CD4-positive, alpha-beta memory T cell (primary cell): ENCODE data around the gene ASB15. TPM values are rescaled to one million over a fixed set of nuclear protein-coding genes. Genes with fewer than 3 reads are reported as not detected.

Experiments used
- CTCF ChIA-PET: fragments of 350-600 bp; sonication (Branson Sonifier 250); formaldehyde crosslinking; loops from one replicate; lab custom pipeline; 2021; ENCODE audit warnings: inconsistent platforms; ENCODE audit not compliant: partially characterized antibody; lab: Charles Lee
- POLR2A ChIA-PET: fragments of 350-600 bp; sonication (Branson Sonifier 250); formaldehyde crosslinking; loops from one replicate; lab custom pipeline; 2021; ENCODE audit not compliant: partially characterized antibody; lab: Charles Lee
- DNase-seq, 5 donors: peaks; one replicate each; pipeline versions ENCODE4 v3.0.0 to v3.0.0-alpha.2; 2020 to 2022; ENCODE audit warnings: mixed read lengths in 1 of 5
- H3K27ac ChIP-seq: one replicate; pipeline ENCODE4 v1.7.0; 2013; ENCODE audit warnings: low read depth, low read length
- H3K27me3 ChIP-seq: 2 replicates; pipeline ENCODE4 v1.7.0; 2013; ENCODE audit warnings: mild to moderate bottlenecking, low read length, moderate library complexity; ENCODE audit not compliant: insufficient read depth
- H3K36me3 ChIP-seq: 2 replicates; pipeline ENCODE4 v1.7.0; 2013; ENCODE audit warnings: mild to moderate bottlenecking, low read length, moderate library complexity; ENCODE audit not compliant: insufficient read depth
- H3K4me1 ChIP-seq: 2 replicates; pipeline ENCODE4 v1.7.0; 2013; ENCODE audit warnings: mild to moderate bottlenecking, low read length, moderate library complexity; ENCODE audit not compliant: insufficient read depth
- H3K4me3 ChIP-seq, 2 donors: one replicate each; pipeline ENCODE4 v1.7.0; 2013; ENCODE audit warnings: low read length in 2 of 2, mild to moderate bottlenecking in 1 of 2
- H3K9me3 ChIP-seq, 2 donors: one replicate each; pipeline ENCODE4 v1.7.0; 2013; ENCODE audit warnings: low read length in 2 of 2, control low read depth in 1 of 2; ENCODE audit not compliant: control insufficient read depth in 1 of 2
- H3K27ac Mint-ChIP-seq, 7 donors: one replicate each; pipeline ENCODE4 v1.8.0; 2020 to 2021; ENCODE audit warnings: mixed read lengths in 7 of 7, mild to moderate bottlenecking in 6 of 7, inconsistent platforms in 3 of 7, moderate library complexity in 3 of 7
- H3K27me3 Mint-ChIP-seq, 2 donors: one replicate each; pipeline ENCODE4 v1.8.0; 2020 to 2021; ENCODE audit warnings: mixed read lengths in 2 of 2
- H3K36me3 Mint-ChIP-seq, 2 donors: one replicate each; pipeline ENCODE4 v1.8.0; 2020 to 2021; ENCODE audit warnings: mixed read lengths in 2 of 2, inconsistent platforms in 1 of 2, mild to moderate bottlenecking in 1 of 2
- H3K4me1 Mint-ChIP-seq, 4 donors: one replicate each; pipeline ENCODE4 v1.8.0; 2020 to 2021; ENCODE audit warnings: mixed read lengths in 4 of 4, mild to moderate bottlenecking in 1 of 4
- H3K4me3 Mint-ChIP-seq, 8 donors: one replicate each; pipeline ENCODE4 v1.8.0; 2020 to 2021; ENCODE audit warnings: mixed read lengths in 8 of 8, mild to moderate bottlenecking in 7 of 8, moderate library complexity in 6 of 8, inconsistent platforms in 3 of 8
- H3K9me3 Mint-ChIP-seq, 8 donors: one replicate each; pipeline ENCODE4 v1.8.0; 2020 to 2021; ENCODE audit warnings: mixed read lengths in 8 of 8, mild to moderate bottlenecking in 5 of 8, inconsistent platforms in 3 of 8, moderate library complexity in 1 of 8
- intact Hi-C: fragments of 100-400 bp; cut with micrococcal nuclease; formaldehyde crosslinking; loops from one replicate; pipeline ENCODE4 v1.15.1; 2023
- polyA plus RNA-seq, 2 donors: library from polyadenylated mRNA; unstranded; fragments of 300-500 nt; fragmentation: Illumina TruSeq; gene quantifications; one replicate each; pipeline ENCODE4 v1.2.3, GENCODE V29; 2021
- total RNA-seq, 2 experiments: library from RNA; stranded (reverse); gene quantifications; one replicate each; pipeline ENCODE4 v1.2.3, GENCODE V29; 2021

Gene ASB15
- total and polyA plus RNA-seq, 4 experiments from 2014 or later: 0.10 to 0.21 TPM; not detected in 2

DNA sequence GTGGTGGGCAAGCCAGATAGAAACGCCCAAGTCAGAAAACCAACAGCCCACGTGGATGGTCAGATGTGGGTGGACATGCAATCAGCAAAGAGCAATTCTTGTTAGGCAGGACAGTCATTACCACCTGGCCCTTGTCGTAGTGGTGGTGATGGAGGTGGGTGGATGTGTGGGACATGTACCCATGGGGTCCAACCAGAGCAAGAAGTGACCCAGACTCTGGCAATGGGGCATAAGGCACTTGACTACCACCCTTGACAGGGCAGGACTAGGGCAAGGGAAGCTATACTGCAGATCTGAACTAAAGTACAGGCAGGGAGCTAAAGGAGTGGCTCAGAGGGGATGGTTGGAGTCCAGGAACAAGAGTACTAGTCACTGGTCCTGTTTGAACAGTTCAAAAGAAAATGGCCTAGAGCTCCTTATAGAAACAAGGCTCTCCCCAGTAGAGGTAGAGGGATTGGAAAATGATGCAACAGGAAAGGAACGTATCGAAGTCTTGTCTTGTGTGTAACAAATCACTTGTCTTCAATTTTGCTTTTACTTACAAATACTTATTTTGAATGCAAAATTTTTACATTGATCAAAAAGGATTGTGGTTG is 71.6 kb downstream of the ASB15 start:
- Histone ChIP-seq H3K4me1 (no peaks in the 10 kb centered on the region), H3K27ac (no peak overlapping the region), H3K27me3 (no peaks in the 10 kb centered on the region), H3K36me3 (no peaks in the 10 kb centered on the region), H3K9me3 (no peaks in the 10 kb centered on the region), H3K4me3 (no peak overlapping the region)
- no peaks in the 10 kb centered on the region for H3K27me3 Mint-ChIP-seq
- no peak for DNase-seq
- H3K36me3 Mint-ChIP-seq: no peaks in the 10 kb centered on the region
- ChIA-PET CTCF (interaction anchor here (0.5 to 2.0 kb wide), 2 partner anchors 9 to 50 kb away, joined by 4 to 5 read pairs; no protein-coding TSS in a partner anchor), POLR2A (no interaction called here)
- H3K9me3 Mint-ChIP-seq: no peaks in the 10 kb centered on the region
- peaks cover 0 to 1% (median 0%) of the 10 kb centered on the region in 4 donors for H3K4me1 Mint-ChIP-seq
- no peak overlapping the region for H3K4me3 Mint-ChIP-seq
- intact Hi-C loops: no loop called here
- peak overlapping the region in 1 of 7 donors; percentile 19 for H3K27ac Mint-ChIP-seq

DNA sequence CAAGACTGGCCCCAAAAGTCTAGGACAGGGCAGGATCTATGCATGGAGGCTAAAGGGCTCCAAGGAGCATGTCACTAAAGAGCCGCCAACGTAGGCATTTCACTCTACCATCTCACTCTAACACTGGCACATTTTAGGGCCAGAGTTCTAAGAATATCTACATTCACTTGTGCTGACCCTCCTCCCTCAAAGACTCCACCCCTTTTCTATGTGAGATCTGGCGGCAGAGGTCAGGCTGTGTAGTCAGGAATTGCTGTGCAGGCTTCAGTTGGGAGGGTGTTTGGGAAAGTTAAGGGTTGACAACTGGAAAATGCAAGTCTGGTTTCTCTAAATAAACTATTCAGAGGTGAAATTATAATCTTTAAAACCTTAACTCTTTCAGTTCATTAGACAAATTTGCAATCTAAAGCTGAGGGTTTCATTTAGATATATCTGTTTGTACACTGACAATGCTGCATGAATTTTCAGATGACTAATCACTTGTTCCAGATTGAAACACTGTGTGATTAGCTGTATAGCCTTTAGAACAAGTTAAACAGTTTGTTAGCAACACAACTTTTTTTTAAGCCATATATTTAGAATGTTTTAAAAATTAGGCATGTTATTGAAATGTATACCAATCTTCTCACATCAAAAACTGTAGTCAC is 72.3 kb downstream of the ASB15 start:
- Mint-ChIP-seq H3K36me3 (no peaks in the 10 kb centered on the region), H3K4me1 (peaks cover 0 to 1% (median 0%) of the 10 kb centered on the region in 4 donors), H3K9me3 (no peaks in the 10 kb centered on the region), H3K27ac (no peak overlapping the region), H3K27me3 (no peaks in the 10 kb centered on the region), H3K4me3 (no peak overlapping the region)
- Histone ChIP-seq H3K27me3 (no peaks in the 10 kb centered on the region), H3K4me1 (no peaks in the 10 kb centered on the region), H3K4me3 (no peak overlapping the region), H3K36me3 (no peaks in the 10 kb centered on the region), H3K9me3 (no peaks in the 10 kb centered on the region), H3K27ac (no peak overlapping the region)
- intact Hi-C loops: no loop called here
- ChIA-PET CTCF (interaction anchor here (2.0 kb wide), 1 partner anchor 8 kb away, joined by 5 read pairs; no protein-coding TSS in a partner anchor), POLR2A (interaction anchor here (0.5 kb wide), 1 partner anchor 19 kb away, joined by 3 read pairs; no protein-coding TSS in a partner anchor)
- no peak for DNase-seq

DNA sequence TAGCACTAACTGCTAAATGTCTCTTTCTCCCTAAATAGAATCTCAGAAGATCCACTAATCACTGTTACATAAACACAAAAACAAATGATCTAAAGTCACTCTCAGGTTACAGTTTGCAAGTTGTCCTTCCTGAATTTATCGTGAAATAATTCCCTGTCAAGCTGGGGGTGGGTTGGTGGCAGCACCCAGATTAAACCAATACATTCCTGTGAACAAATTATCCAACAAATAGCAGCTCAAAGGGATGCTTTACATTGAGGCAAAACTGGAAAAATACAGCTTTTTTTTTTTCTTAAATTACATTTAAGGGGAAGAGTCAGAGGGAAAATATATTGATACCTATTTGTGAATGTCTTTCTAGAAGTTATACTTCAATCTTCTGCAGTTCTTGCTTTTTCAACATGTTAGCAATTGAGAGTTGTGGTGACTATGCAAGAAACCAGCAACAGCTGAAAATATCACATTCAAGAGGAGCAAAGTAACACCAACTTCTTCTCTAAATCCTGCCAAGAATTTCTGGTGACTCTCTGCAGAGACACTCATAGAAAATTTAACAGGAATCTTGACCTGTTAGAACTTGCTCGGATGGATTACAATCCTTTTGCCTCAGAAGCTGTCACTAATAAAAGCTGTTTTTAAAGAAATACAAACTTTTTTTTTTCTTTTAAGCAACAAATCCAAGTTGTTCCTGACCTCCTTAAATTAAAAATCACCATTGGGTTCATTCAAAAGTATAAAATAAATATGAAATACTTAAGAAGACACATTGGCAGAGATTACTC is 73.0 kb downstream of the ASB15 start:
- no peaks in the 10 kb centered on the region for H3K4me1 ChIP-seq
- no peak overlapping the region for H3K27ac Mint-ChIP-seq
- CTCF ChIA-PET: no interaction called here
- H3K9me3 Mint-ChIP-seq: no peaks in the 10 kb centered on the region
- H3K4me1 Mint-ChIP-seq: no peaks in the 10 kb centered on the region
- no peak overlapping the region for H3K4me3 Mint-ChIP-seq
- intact Hi-C loops: no loop called here
- H3K27me3 ChIP-seq: no peaks in the 10 kb centered on the region
- no peaks in the 10 kb centered on the region for H3K9me3 ChIP-seq
- DNase-seq: no peak
- H3K27me3 Mint-ChIP-seq: no peaks in the 10 kb centered on the region
- no peak overlapping the region for H3K27ac ChIP-seq
- H3K36me3 ChIP-seq: no peaks in the 10 kb centered on the region
- POLR2A ChIA-PET: interaction anchor here (0.5 kb wide), 1 partner anchor 18 kb away, joined by 3 read pairs; no protein-coding TSS in a partner anchor
- no peak overlapping the region for H3K4me3 ChIP-seq
- H3K36me3 Mint-ChIP-seq: peaks cover 2 to 4% of the 10 kb centered on the region in 2 donors

DNA sequence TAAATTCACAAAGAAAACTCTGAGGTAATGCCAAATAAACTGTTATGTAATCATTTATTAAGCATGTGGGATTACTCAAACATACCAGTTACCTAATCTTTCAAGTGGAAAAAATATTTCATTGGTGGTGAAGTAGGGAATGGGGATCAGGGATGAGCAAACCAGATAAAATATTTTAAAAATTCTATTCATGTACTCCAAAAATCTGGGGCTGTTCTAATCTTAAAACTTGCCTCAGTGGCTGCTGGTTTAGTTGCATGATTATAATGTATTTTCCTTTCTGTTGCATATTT is 73.5 kb downstream of the ASB15 start:
- Histone ChIP-seq H3K27ac (no peak overlapping the region), H3K4me3 (no peak overlapping the region), H3K36me3 (no peaks in the 10 kb centered on the region), H3K4me1 (no peaks in the 10 kb centered on the region), H3K27me3 (no peaks in the 10 kb centered on the region), H3K9me3 (no peaks in the 10 kb centered on the region)
- ChIA-PET CTCF (no interaction called here), POLR2A (no interaction called here)
- Mint-ChIP-seq H3K4me1 (no peaks in the 10 kb centered on the region), H3K27ac (no peak overlapping the region), H3K9me3 (no peaks in the 10 kb centered on the region), H3K36me3 (peaks cover 2 to 9% of the 10 kb centered on the region in 2 donors), H3K4me3 (no peak overlapping the region), H3K27me3 (no peaks in the 10 kb centered on the region)
- intact Hi-C loops: no loop called here
- no peak for DNase-seq

DNA sequence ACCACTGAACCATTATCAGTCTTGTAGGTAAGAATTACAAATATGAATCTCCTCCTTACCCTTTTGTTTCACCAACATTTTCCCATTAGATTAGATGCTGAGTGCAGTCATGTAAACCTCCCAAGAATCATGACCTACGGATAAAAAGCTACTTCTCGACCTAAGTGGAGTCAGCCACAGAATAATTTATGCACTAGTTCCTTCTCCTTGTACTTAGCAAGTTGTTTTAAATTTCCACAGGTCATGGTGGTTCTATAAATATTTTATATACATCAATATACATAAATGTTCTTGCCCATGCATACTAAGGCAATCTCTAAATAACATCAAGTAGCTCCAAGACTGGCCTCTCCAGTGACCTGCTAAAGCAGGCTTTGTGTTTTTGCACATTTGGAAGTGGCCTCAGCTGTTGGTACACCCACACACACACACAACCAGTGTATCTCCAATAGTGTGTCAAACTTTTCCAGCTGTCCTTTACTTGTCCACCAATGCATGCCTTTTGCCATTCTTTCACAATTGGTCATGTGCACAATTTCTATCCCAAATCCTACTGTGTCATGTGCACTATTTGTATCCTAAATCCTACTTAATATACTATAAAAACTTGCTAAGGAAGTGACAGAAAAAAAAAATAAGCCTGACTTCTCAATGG is 75.6 kb downstream of the ASB15 start:
- H3K4me1 ChIP-seq: no peaks in the 10 kb centered on the region
- H3K36me3 ChIP-seq: peaks cover 9% of the 10 kb centered on the region
- CTCF ChIA-PET: interaction anchor here (0.9 kb wide), 1 partner anchor 24 kb away, joined by 4 read pairs; no protein-coding TSS in a partner anchor
- POLR2A ChIA-PET: no interaction called here
- peak in 1 of 5 donors; percentile 16 for DNase-seq
- intact Hi-C loops: no loop called here
- H3K27me3 Mint-ChIP-seq: no peaks in the 10 kb centered on the region
- no peak overlapping the region for H3K4me3 Mint-ChIP-seq
- H3K27ac ChIP-seq: no peak overlapping the region
- H3K36me3 Mint-ChIP-seq: peaks cover 7 to 11% of the 10 kb centered on the region in 2 donors
- H3K9me3 Mint-ChIP-seq: no peaks in the 10 kb centered on the region
- H3K27me3 ChIP-seq: no peaks in the 10 kb centered on the region
- no peaks in the 10 kb centered on the region for H3K4me1 Mint-ChIP-seq
- H3K9me3 ChIP-seq: no peaks in the 10 kb centered on the region
- no peak overlapping the region for H3K4me3 ChIP-seq
- H3K27ac Mint-ChIP-seq: no peak overlapping the region

DNA sequence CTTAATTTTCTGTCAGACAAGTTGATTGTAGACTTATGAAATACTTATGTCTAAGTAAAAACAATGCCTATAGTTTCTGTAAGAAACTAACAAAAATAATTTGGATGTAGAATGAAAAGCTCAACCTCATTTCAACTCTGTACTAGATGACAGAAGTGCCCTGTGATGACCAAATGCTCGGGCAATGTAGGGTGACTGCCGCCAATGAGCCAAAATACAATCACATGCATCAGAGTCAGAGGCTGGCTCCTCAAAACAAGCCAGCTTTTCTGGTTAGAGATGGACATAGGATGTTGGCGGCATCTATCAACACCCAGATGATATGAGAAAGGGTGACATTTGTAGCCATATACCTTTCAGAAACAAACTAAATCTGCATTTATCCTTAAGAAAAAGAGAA is 78.0 kb downstream of the ASB15 start:
- no peaks in the 10 kb centered on the region for H3K27me3 Mint-ChIP-seq
- intact Hi-C loops: loop anchor here (5.0 kb wide), 1 partner anchor 1178 kb away; no protein-coding TSS in a partner anchor
- H3K4me3 ChIP-seq: no peak overlapping the region
- no peaks in the 10 kb centered on the region for H3K4me1 ChIP-seq
- H3K9me3 Mint-ChIP-seq: no peaks in the 10 kb centered on the region
- ChIA-PET CTCF (interaction anchor here (1.0 kb wide), 1 partner anchor 22 kb away, joined by 5 read pairs; no protein-coding TSS in a partner anchor), POLR2A (interaction anchor here (0.7 kb wide), 1 partner anchor 128 kb away, joined by 3 read pairs; no protein-coding TSS in a partner anchor)
- peaks cover 15 to 18% of the 10 kb centered on the region in 2 donors for H3K36me3 Mint-ChIP-seq
- H3K4me1 Mint-ChIP-seq: no peaks in the 10 kb centered on the region
- H3K27ac Mint-ChIP-seq: no peak overlapping the region
- DNase-seq: no peak
- no peaks in the 10 kb centered on the region for H3K27me3 ChIP-seq
- H3K4me3 Mint-ChIP-seq: no peak overlapping the region
- peaks cover 9% of the 10 kb centered on the region for H3K36me3 ChIP-seq
- H3K27ac ChIP-seq: no peak overlapping the region
- H3K9me3 ChIP-seq: no peaks in the 10 kb centered on the region
